Loucy (cell line): ENCODE measurements around the gene PROSER3.

Experiments
- H2AFZ ChIP-seq: fragments of 200-600 bp; sonication (generic); 2 replicates; pipeline ENCODE4 v1.6.0; 2016; ENCODE audit warnings: antibody characterized with exemption, mild to moderate bottlenecking, low read length, moderate library complexity
- H3F3A ChIP-seq: fragments of 200-600 bp; 2 replicates; pipeline ENCODE4 v1.6.0; 2016; ENCODE audit warnings: antibody characterized with exemption, low read depth, mild to moderate bottlenecking
- H3K27me3 ChIP-seq: fragments of 200-600 bp; sonication (generic); 2 replicates; pipeline ENCODE4 v1.6.1; 2014; ENCODE audit warnings: low read length, mild to moderate bottlenecking; ENCODE audit not compliant: insufficient read depth, poor library complexity, severe bottlenecking
- H3K36me3 ChIP-seq: fragments of 200-600 bp; sonication (generic); 2 replicates; pipeline ENCODE4 v1.6.1; 2016; ENCODE audit warnings: low read length; ENCODE audit not compliant: insufficient read depth
- H3K4me1 ChIP-seq: fragments of 200-600 bp; sonication (generic); 2 replicates; pipeline ENCODE4 v1.5.1; 2014; ENCODE audit warnings: low read length, mild to moderate bottlenecking; ENCODE audit not compliant: insufficient read depth, poor library complexity, severe bottlenecking
- H3K4me2 ChIP-seq: fragments of 200-600 bp; sonication (generic); 2 replicates; pipeline ENCODE4 v1.6.0; 2014; ENCODE audit warnings: antibody characterized with exemption, low read length, low read depth, mild to moderate bottlenecking; ENCODE audit not compliant: poor library complexity, severe bottlenecking
- H3K4me3 ChIP-seq: fragments of 200-600 bp; sonication (generic); 2 replicates; pipeline ENCODE4 v1.5.1; 2014; ENCODE audit warnings: low read length, mild to moderate bottlenecking, mixed read lengths; ENCODE audit not compliant: poor library complexity, severe bottlenecking
- H3K79me2 ChIP-seq: fragments of 200-600 bp; sonication (generic); 2 replicates; pipeline ENCODE4 v1.6.1; 2014; ENCODE audit warnings: low read length; ENCODE audit not compliant: insufficient read depth
- H3K9ac ChIP-seq: fragments of 200-600 bp; sonication (generic); 2 replicates; pipeline ENCODE4 v1.6.0; 2014; ENCODE audit warnings: mild to moderate bottlenecking, low read depth, low read length, moderate library complexity; ENCODE audit not compliant: poor library complexity, severe bottlenecking
- H3K9me2 ChIP-seq: fragments of 200-600 bp; sonication (generic); replicated peaks from 2 replicates; pipeline ENCODE4 v1.6.1; 2016; ENCODE audit warnings: low read depth, low read length, mixed read lengths
- H3K9me3 ChIP-seq: fragments of 200-600 bp; sonication (generic); 2 replicates; pipeline ENCODE4 v1.6.1; 2014; ENCODE audit warnings: mild to moderate bottlenecking, antibody characterized with exemption, low read length, low read depth; ENCODE audit not compliant: insufficient read depth
- H4K20me1 ChIP-seq: fragments of 200-600 bp; sonication (generic); 2 replicates; pipeline ENCODE4 v1.6.0; 2014; ENCODE audit warnings: antibody characterized with exemption, low read length, mild to moderate bottlenecking; ENCODE audit not compliant: insufficient read depth, poor library complexity, severe bottlenecking
- EZH2phosphoT487 ChIP-seq: fragments of 200-600 bp; IDR thresholded peaks from 2 replicates; pipeline ENCODE4 v1.6.1; 2018; ENCODE audit warnings: antibody characterized with exemption, mild to moderate bottlenecking, moderate library complexity, borderline replicate concordance
- TF ChIP-seq, protein P1 (sequence below): fragments of 200-600 bp; sonication (generic); conservative IDR thresholded peaks from 2 replicates; pipeline ENCODE4 v1.5.1; 2014; ENCODE audit warnings: mild to moderate bottlenecking, antibody characterized with exemption, low read length

The PROSER3 gene

DNA sequence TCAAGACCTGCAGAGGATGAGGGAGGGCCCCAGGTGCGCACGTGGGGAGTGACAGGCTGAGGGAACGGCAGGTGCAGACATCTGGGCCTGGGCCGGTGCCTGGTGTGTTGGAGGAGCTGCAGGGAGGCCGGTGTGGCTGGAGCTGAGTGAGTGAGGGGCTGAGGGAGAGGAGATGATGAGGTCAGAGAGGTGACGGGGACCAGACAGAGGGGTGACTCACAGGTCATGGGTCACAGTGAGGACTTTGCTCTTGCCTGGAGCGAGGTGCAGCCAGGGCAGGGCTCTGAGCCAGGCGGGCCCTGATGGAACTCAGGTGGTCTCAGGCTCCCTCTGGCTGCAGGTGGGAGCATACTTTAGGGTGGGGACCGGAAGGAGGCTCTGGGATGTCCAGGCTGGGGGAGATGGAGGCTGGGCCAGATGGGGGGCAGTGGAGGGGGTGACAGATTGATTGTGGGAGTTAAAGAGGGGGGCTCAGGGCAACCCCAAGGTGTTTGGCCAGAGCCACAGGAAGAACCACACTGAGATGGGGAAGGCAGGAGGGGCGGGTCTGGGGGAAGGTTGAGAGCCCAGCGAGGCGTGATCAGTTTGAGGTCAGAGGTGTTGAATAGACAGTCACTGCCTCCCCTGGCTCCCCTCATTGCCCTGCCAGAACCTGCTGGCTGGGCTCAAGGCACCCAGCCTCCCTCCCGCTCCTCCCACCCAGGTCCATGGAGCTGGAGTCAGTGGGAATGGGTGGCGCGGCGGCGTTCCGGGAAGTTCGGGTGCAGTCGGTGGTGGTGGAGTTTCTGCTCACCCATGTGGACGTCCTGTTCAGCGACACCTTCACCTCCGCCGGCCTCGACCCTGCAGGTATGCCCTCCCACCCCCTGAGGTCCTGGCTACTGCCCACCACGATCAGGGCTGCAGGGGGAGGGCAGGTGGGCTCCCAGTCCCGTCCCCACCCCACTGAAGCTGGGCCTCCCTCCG, 25.8 kb downstream of the PROSER3 start:
- Histone ChIP-seq H3K36me3 (peaks cover 22% of the 10 kb centered on the region; the same call in 1 of the 2 replicates), H3K4me1 (no peaks in the 10 kb centered on the region), H3K4me3 (no peak overlapping the region), H4K20me1 (peaks cover 3% of the 10 kb centered on the region), H3K9me2 (no peaks in the 10 kb centered on the region), H3K4me2 (no peak overlapping the region), H3K9ac (no peak overlapping the region), H3K9me3 (no peaks in the 10 kb centered on the region), H3K79me2 (peaks cover 8% of the 10 kb centered on the region; the same call in 1 of the 2 replicates), H3F3A (no peaks in the 10 kb centered on the region), H2AFZ (no peak overlapping the region), H3K27me3 (no peaks in the 10 kb centered on the region)
- no peak for TF ChIP-seq EZH2phosphoT487
- TF ChIP-seq, protein P1, sequence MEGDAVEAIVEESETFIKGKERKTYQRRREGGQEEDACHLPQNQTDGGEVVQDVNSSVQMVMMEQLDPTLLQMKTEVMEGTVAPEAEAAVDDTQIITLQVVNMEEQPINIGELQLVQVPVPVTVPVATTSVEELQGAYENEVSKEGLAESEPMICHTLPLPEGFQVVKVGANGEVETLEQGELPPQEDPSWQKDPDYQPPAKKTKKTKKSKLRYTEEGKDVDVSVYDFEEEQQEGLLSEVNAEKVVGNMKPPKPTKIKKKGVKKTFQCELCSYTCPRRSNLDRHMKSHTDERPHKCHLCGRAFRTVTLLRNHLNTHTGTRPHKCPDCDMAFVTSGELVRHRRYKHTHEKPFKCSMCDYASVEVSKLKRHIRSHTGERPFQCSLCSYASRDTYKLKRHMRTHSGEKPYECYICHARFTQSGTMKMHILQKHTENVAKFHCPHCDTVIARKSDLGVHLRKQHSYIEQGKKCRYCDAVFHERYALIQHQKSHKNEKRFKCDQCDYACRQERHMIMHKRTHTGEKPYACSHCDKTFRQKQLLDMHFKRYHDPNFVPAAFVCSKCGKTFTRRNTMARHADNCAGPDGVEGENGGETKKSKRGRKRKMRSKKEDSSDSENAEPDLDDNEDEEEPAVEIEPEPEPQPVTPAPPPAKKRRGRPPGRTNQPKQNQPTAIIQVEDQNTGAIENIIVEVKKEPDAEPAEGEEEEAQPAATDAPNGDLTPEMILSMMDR, result no peak

DNA sequence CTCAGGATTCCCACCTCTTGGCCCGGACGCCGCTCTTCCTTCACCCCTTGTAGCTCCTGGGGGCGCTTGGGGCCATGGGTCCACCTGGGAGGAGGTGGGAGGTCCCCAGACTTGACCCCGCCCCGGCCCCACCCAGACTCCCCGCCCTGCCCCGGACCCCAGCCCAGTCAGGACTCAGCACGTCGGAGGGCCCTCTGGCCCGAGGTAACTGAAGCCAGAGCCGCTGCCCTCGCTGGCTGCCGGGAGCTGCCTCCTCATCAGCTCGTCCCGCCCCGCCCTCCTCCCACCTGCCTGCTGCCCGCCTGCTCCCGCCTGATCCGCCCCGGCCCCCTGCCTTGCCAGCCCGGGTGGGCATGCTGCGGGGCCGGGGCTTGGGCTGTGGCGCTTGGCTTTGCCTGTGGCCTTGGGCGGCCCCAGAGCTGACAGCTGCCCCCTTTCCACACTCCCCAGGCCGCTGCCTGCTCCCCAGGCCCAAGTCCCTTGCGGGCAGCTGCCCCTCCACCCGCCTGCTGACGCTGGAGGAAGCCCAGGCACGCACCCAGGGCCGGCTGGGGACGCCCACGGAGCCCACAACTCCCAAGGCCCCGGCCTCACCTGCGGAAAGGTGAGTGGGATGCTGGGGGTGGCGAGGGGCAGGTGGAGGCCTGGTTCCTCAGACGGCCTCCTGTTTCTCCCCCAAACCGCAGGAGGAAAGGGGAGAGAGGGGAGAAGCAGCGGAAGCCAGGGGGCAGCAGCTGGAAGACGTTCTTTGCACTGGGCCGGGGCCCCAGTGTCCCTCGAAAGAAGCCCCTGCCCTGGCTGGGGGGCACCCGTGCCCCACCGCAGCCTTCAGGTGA, 26.7 kb downstream of the PROSER3 start:
- 0 out of 2 replicates have a peak, but pooled peaks cover 2% of the 10 kb centered on the region for H3K79me2 ChIP-seq
- peaks cover 20% of the 10 kb centered on the region; the same call in 1 of the 2 replicates for H3K36me3 ChIP-seq
- H3K9me2 ChIP-seq, result no peaks in the 10 kb centered on the region
- H3K4me1 ChIP-seq, result no peaks in the 10 kb centered on the region
- peaks cover 3% of the 10 kb centered on the region for H4K20me1 ChIP-seq
- H3K27me3 ChIP-seq, result no peaks in the 10 kb centered on the region
- no peak overlapping the region for H2AFZ ChIP-seq
- H3K9ac ChIP-seq, result no peak overlapping the region
- no peaks in the 10 kb centered on the region for H3K9me3 ChIP-seq
- no peak overlapping the region for H3K4me2 ChIP-seq
- no peak overlapping the region for H3K4me3 ChIP-seq
- no peaks in the 10 kb centered on the region for H3F3A ChIP-seq
- TF ChIP-seq EZH2phosphoT487, result no peak
- TF ChIP-seq, protein P1, result no peak

DNA sequence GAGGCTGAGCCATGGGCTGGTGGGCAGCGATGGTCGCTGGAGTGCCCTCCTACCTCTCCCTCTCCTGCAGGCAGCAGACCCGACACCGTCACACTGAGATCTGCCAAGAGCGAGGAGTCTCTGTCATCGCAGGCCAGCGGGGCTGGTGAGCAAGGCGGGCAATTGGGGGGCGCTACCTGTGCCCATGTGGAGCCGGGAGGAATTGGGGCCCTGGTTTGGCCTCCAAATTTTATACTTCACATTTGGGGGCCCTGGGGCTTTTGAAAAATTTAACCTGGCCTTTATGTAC, 27.3 kb downstream of the PROSER3 start:
- H3K9ac ChIP-seq, result no peak overlapping the region
- H3K27me3 ChIP-seq, result no peaks in the 10 kb centered on the region
- no peak overlapping the region for H3K4me3 ChIP-seq
- no peaks in the 10 kb centered on the region for H3F3A ChIP-seq
- H3K4me2 ChIP-seq, result no peak overlapping the region
- H3K9me2 ChIP-seq, result no peaks in the 10 kb centered on the region
- H3K9me3 ChIP-seq, result no peaks in the 10 kb centered on the region
- H3K79me2 ChIP-seq, result no peaks in the 10 kb centered on the region
- no peaks in the 10 kb centered on the region for H3K4me1 ChIP-seq
- H3K36me3 ChIP-seq, result peaks cover 15% of the 10 kb centered on the region; the same call in 1 of the 2 replicates
- TF ChIP-seq, protein P1, result no peak
- no peak for TF ChIP-seq EZH2phosphoT487
- no peak overlapping the region for H2AFZ ChIP-seq
- peaks cover 3% of the 10 kb centered on the region for H4K20me1 ChIP-seq
